Measurements from ENCODE around the gene LRRC47.
"Not testable (repeated sequence)": the region's sequence is repeated elsewhere in the genome, so short reads cannot be mapped to it uniquely, and the experiment has no call there.

Gene LRRC47

DNA sequence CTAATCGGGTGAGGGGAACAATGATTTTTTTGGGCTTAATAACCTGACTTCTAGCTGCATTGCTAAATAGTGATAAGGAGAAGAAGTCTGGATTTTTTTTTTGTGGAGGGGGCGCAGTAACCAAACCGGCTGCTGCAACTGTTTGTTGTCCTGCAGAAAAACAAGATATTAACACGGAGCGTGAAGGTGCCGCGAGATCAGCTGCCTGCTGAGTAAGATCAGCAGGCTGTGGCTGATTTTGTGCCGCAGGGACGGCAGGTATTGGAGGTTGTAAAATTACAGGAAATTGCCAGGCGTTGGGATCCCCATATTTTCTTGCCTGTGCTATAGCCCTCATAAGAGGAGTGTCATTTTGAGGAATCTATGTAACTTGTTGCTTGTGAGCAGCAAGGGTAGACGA, 8.7 kb upstream of the LRRC47 start:
- Histone ChIP-seq H3K9me3 (ENCODE audit: low read length) (no peaks in the 10 kb centered on the region), H3K4me2 (ENCODE audit: low read length) (no peak overlapping the region), H3K4me3 (ENCODE audit: low read depth, low read length, poor library complexity, severe bottlenecking) (no peak overlapping the region), H3K9me2 (ENCODE audit: low read depth, low read length) (no peaks in the 10 kb centered on the region), H3K4me1 (ENCODE audit: insufficient read depth, low read length, severe bottlenecking) (no peaks in the 10 kb centered on the region), H3K36me3 (ENCODE audit: insufficient read depth, low read length) (no peaks in the 10 kb centered on the region; the same call in 1 of the 2 replicates), H3K9ac (ENCODE audit: low read length) (no peak overlapping the region), H3K79me2 (ENCODE audit: insufficient read depth, low read length) (no peaks in the 10 kb centered on the region), H3K27me3 (ENCODE audit: insufficient read depth, low read length) (peaks cover 5% of the 10 kb centered on the region; the same call in 1 of the 2 replicates), H3K27ac (ENCODE audit: low read depth, low read length, poor library complexity, severe bottlenecking) (no peak overlapping the region), H3F3A (ENCODE audit: insufficient read depth, low read length) (no peaks in the 10 kb centered on the region), H2AFZ (ENCODE audit: low read length) (no peak overlapping the region), H4K20me1 (ENCODE audit: insufficient read depth, low read length) (no peaks in the 10 kb centered on the region)
- no peak for TF ChIP-seq EZH2 (IDR thresholded peaks at IDR 0.05; ENCODE audit: borderline replicate concordance, low read length)
- TF ChIP-seq, protein P1, sequence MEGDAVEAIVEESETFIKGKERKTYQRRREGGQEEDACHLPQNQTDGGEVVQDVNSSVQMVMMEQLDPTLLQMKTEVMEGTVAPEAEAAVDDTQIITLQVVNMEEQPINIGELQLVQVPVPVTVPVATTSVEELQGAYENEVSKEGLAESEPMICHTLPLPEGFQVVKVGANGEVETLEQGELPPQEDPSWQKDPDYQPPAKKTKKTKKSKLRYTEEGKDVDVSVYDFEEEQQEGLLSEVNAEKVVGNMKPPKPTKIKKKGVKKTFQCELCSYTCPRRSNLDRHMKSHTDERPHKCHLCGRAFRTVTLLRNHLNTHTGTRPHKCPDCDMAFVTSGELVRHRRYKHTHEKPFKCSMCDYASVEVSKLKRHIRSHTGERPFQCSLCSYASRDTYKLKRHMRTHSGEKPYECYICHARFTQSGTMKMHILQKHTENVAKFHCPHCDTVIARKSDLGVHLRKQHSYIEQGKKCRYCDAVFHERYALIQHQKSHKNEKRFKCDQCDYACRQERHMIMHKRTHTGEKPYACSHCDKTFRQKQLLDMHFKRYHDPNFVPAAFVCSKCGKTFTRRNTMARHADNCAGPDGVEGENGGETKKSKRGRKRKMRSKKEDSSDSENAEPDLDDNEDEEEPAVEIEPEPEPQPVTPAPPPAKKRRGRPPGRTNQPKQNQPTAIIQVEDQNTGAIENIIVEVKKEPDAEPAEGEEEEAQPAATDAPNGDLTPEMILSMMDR (IDR thresholded peaks at IDR 0.05; ENCODE audit: low read length): no peak

DNA sequence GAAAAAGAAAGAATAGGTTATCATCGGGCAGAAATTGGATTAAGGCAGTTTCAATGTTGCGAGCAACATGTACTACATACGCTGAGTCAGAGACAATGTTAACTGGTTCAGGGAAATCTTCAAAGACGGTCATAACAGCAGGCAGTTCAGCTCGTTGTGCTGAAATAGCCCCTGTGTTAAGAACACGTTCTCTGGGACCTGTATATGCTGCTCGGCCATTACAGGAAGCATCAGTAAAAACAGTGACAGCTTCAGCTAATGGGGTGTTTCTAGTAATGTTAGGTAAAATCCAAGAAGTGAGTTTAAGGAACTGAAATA, 8.3 kb upstream of the LRRC47 start:
- not testable (repeated sequence) for H3F3A ChIP-seq (ENCODE audit: insufficient read depth, low read length); H3K4me2 ChIP-seq (ENCODE audit: low read length); H2AFZ ChIP-seq (ENCODE audit: low read length); H4K20me1 ChIP-seq (ENCODE audit: insufficient read depth, low read length); H3K9ac ChIP-seq (ENCODE audit: low read length); H3K9me2 ChIP-seq (ENCODE audit: low read depth, low read length); H3K79me2 ChIP-seq (ENCODE audit: insufficient read depth, low read length); H3K36me3 ChIP-seq (ENCODE audit: insufficient read depth, low read length); H3K4me1 ChIP-seq (ENCODE audit: insufficient read depth, low read length, severe bottlenecking); H3K4me3 ChIP-seq (ENCODE audit: low read depth, low read length, poor library complexity, severe bottlenecking); H3K9me3 ChIP-seq (ENCODE audit: low read length); H3K27me3 ChIP-seq (ENCODE audit: insufficient read depth, low read length); H3K27ac ChIP-seq (ENCODE audit: low read depth, low read length, poor library complexity, severe bottlenecking)

DNA sequence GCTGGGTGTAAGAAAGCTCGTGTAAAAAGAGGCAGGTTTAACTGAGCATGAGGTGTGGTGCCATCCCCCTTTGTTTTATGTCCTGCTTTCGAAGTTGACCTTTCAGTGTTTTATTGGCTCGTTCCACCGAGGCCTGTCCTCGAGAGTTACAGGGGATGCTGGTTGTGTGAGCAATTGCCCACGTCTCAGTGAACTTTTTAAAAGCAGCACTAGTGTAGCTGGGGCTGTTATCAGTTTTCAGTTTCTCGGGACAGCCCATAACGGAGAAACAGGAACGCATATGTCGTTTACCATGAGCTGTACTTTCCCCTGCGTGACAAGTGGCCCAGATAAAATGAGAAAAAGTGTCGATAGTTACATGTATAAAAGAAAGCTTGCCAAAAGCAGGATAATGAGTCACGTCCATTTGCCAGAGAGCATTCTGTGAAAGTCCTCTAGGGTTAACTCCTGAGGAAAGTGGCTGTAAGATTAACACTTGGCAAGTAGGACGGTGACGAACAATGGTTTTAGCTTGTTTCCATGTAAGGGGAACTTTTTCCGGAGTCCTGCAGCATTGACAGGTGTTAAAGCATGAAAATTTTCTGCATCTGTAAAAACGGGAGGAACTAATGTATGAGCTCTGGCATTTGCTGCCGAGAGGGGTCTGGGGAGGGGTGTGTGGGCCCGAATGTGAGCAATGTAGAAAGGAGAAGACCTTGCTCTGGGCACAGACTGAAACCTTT, 7.8 kb upstream of the LRRC47 start:
- Histone ChIP-seq H3K4me1 (ENCODE audit: insufficient read depth, low read length, severe bottlenecking) (no peaks in the 10 kb centered on the region), H3K9me3 (ENCODE audit: low read length) (no peaks in the 10 kb centered on the region), H2AFZ (ENCODE audit: low read length) (no peak overlapping the region), H3K9me2 (ENCODE audit: low read depth, low read length) (no peaks in the 10 kb centered on the region), H4K20me1 (ENCODE audit: insufficient read depth, low read length) (no peaks in the 10 kb centered on the region), H3K4me3 (ENCODE audit: low read depth, low read length, poor library complexity, severe bottlenecking) (no peak overlapping the region), H3K9ac (ENCODE audit: low read length) (no peak overlapping the region), H3K36me3 (ENCODE audit: insufficient read depth, low read length) (no peaks in the 10 kb centered on the region; the same call in 1 of the 2 replicates), H3K79me2 (ENCODE audit: insufficient read depth, low read length) (no peaks in the 10 kb centered on the region), H3K4me2 (ENCODE audit: low read length) (no peak overlapping the region), H3K27me3 (ENCODE audit: insufficient read depth, low read length) (peaks cover 5% of the 10 kb centered on the region; the same call in 1 of the 2 replicates), H3F3A (ENCODE audit: insufficient read depth, low read length) (no peaks in the 10 kb centered on the region), H3K27ac (ENCODE audit: low read depth, low read length, poor library complexity, severe bottlenecking) (no peak overlapping the region)
- TF ChIP-seq, protein P1 (IDR thresholded peaks at IDR 0.05; ENCODE audit: low read length): no peak
- TF ChIP-seq EZH2 (IDR thresholded peaks at IDR 0.05; ENCODE audit: borderline replicate concordance, low read length): no peak

DNA sequence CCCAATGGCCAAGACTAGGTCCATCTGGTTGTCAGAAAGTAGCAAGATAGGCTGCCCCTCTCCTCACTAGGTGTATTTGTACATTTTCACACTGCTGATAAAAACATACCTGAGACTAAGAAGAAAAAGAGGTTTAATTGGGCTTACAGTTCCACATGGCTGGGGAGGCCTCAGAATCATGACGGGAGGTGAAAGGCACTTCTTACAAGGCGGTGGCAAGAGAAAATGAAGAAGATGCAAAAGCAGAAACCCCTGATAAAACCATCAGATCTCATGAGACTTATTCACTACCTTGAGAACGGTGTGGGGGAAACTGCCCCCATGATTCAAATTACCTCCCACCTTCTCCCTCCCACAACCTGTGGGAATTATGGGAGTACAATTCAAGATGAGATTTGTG, 4.5 kb upstream of the LRRC47 start:
- not testable (repeated sequence) for H3K9me3 ChIP-seq (ENCODE audit: low read length); H2AFZ ChIP-seq (ENCODE audit: low read length); H3K9ac ChIP-seq (ENCODE audit: low read length); H3K36me3 ChIP-seq (ENCODE audit: insufficient read depth, low read length); H4K20me1 ChIP-seq (ENCODE audit: insufficient read depth, low read length); H3F3A ChIP-seq (ENCODE audit: insufficient read depth, low read length); H3K4me3 ChIP-seq (ENCODE audit: low read depth, low read length, poor library complexity, severe bottlenecking); H3K4me2 ChIP-seq (ENCODE audit: low read length); H3K4me1 ChIP-seq (ENCODE audit: insufficient read depth, low read length, severe bottlenecking); H3K27ac ChIP-seq (ENCODE audit: low read depth, low read length, poor library complexity, severe bottlenecking); H3K9me2 ChIP-seq (ENCODE audit: low read depth, low read length); H3K27me3 ChIP-seq (ENCODE audit: insufficient read depth, low read length); H3K79me2 ChIP-seq (ENCODE audit: insufficient read depth, low read length)

Data from OCI-LY1 (cell line).